ENCODE data around the gene PTPRU.

PTPRU gene

GRCh38 chr1:29235955-29236711, at the start of gene PTPRU:
TSS of gene PTPRU (plus strand) at chr1:29236522. CDS start at chr1:29236645, 123 bp downstream.
- no peak for DNase-seq (ENCODE audit: extremely low read depth, low read depth)
- H3K4me3 ChIP-seq (replicated peaks; ENCODE audit: low read depth, low read length), result peak within 1 kb of the TSS; percentile 91
- peak; percentile 28 for TF ChIP-seq CTCF (IDR thresholded peaks at IDR 0.05; ENCODE audit: low read depth, low read length, missing control alignments)

GRCh38 chr1:29186707-29187106, 49.6 kb upstream of the PTPRU start:
- no peak for DNase-seq (ENCODE audit: extremely low read depth, low read depth)
- TF ChIP-seq CTCF (IDR thresholded peaks at IDR 0.05; ENCODE audit: low read depth, low read length, missing control alignments), result no peak
- H3K4me3 ChIP-seq (replicated peaks; ENCODE audit: low read depth, low read length), result no peak overlapping the region

- no peak for DNase-seq (ENCODE audit: extremely low read depth, low read depth)
- no peak overlapping the region for H3K4me3 ChIP-seq (replicated peaks; ENCODE audit: low read depth, low read length)
- no peak for TF ChIP-seq CTCF (IDR thresholded peaks at IDR 0.05; ENCODE audit: low read depth, low read length, missing control alignments)
These were observed 45.6 kb upstream of the PTPRU start for GRCh38 chr1:29190718-29191117.

GRCh38 chr1:29193879-29194455, 42.4 kb upstream of the PTPRU start:
- TF ChIP-seq CTCF (IDR thresholded peaks at IDR 0.05; ENCODE audit: low read depth, low read length, missing control alignments), result no peak
- no peak overlapping the region for H3K4me3 ChIP-seq (replicated peaks; ENCODE audit: low read depth, low read length)

GRCh38 chr1:29195881-29196291, 40.4 kb upstream of the PTPRU start:
- H3K4me3 ChIP-seq (replicated peaks; ENCODE audit: low read depth, low read length), result no peak overlapping the region
- no peak for DNase-seq (ENCODE audit: extremely low read depth, low read depth)
- no peak for TF ChIP-seq CTCF (IDR thresholded peaks at IDR 0.05; ENCODE audit: low read depth, low read length, missing control alignments)

More at GRCh38 chr1:29193879-29194455, 42.4 kb upstream of the PTPRU start:
- no peak for DNase-seq (ENCODE audit: extremely low read depth, low read depth)

GRCh38 chr1:29196863-29197589, 39.3 kb upstream of the PTPRU start:
- no peak overlapping the region for H3K4me3 ChIP-seq (replicated peaks; ENCODE audit: low read depth, low read length)
- peak; percentile 59 for DNase-seq (ENCODE audit: extremely low read depth, low read depth)

More at GRCh38 chr1:29196863-29197589, 39.3 kb upstream of the PTPRU start:
- TF ChIP-seq CTCF (IDR thresholded peaks at IDR 0.05; ENCODE audit: low read depth, low read length, missing control alignments), result no peak
